AG09309 (cell line): Measurements from ENCODE around the gene NXN.

Source experiments
- DNase-seq: peaks from one replicate; pipeline ENCODE4 v3.0.0-alpha.2; 2010; ENCODE audit warnings: low read depth
- H3K4me3 ChIP-seq: 2 replicates; pipeline ENCODE4 v1.5.1; 2011; ENCODE audit warnings: mild to moderate bottlenecking, low read depth, low read length, moderate library complexity; ENCODE audit not compliant: control insufficient read depth
- TF ChIP-seq, protein P1 (sequence below): IDR thresholded peaks from 2 replicates; pipeline ENCODE4 v1.5.1; 2011; ENCODE audit warnings: mild to moderate bottlenecking, low read depth, low read length, inconsistent platforms; ENCODE audit not compliant: insufficient read depth, control insufficient read depth; ENCODE audit errors: missing control alignments

NXN gene

GRCh38 chr17:962670-963069 is 16.9 kb downstream of the NXN start:
- TF ChIP-seq, protein P1, sequence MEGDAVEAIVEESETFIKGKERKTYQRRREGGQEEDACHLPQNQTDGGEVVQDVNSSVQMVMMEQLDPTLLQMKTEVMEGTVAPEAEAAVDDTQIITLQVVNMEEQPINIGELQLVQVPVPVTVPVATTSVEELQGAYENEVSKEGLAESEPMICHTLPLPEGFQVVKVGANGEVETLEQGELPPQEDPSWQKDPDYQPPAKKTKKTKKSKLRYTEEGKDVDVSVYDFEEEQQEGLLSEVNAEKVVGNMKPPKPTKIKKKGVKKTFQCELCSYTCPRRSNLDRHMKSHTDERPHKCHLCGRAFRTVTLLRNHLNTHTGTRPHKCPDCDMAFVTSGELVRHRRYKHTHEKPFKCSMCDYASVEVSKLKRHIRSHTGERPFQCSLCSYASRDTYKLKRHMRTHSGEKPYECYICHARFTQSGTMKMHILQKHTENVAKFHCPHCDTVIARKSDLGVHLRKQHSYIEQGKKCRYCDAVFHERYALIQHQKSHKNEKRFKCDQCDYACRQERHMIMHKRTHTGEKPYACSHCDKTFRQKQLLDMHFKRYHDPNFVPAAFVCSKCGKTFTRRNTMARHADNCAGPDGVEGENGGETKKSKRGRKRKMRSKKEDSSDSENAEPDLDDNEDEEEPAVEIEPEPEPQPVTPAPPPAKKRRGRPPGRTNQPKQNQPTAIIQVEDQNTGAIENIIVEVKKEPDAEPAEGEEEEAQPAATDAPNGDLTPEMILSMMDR, result no peak
- no peak overlapping the region for H3K4me3 ChIP-seq
- DNase-seq, result no peak

GRCh38 chr17:962166-962565 is 17.4 kb downstream of the NXN start:
- TF ChIP-seq, protein P1, result no peak
- DNase-seq, result no peak
- no peak overlapping the region for H3K4me3 ChIP-seq

DNA sequence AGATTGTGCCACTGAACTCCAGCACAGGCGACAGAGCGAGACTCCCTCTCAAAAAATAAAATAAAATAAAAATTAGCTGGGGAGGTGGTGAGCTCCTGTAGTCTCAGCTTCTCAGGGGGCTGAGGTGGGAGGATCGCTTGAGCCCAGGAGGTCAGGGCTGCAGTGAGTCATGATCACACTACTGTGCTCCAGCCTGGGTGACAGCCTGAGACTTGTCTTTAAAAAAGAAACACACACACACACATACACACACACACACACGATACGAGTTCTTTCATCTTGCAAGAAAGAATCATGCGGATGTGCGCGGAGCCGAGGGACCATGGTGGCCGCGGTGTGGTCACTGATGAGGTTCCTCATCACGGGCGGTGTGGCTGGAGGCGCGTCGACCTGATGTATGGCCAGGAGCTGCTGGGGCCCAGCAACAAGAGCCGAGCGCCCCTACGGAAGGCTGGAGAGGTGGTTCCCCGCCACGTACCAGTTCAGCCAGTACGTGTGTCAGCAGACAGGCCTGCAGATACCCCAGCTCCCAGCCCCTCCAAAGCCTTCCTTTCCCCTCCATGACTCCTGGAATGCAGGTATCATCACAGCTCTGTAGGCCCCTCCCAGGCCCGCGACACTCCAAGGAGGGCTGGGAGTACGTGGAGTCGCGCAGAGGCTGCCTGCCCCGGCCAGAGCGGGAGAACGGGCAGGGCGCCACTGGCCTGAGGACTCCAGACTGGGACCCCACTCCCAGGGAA is 20.7 kb downstream of the NXN start:
- TF ChIP-seq, protein P1, result no peak
- H3K4me3 ChIP-seq, result no peak overlapping the region
- DNase-seq, result no peak

DNA sequence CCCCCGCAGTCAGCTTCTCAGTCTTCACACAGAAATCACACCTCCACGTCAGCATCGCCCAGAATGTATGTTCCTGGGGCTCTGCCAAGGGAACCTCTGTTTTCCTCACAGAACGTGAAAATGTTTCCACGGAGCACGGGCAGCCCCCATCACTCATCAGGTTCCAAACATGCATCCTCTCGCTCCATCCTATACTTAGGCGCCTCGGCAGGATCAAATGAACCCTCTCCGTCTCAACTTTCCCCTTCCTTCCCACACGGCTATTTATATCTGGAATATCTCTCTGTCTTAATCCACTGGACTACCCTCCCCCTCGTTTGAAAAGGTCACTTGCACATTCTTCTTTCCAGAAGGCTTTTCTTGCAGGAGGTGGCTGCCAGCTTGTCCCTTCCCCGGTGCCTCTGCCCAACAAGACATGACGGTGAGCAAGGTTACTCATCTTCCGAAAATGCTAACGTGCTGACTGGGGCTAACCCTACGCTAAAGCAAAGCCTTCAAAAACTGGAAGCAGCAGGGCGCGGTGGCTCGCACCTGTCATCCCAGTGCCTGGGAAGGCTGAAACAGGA is 21.6 kb downstream of the NXN start:
- DNase-seq, result no peak
- TF ChIP-seq, protein P1, result no peak
- H3K4me3 ChIP-seq, result no peak overlapping the region

GRCh38 chr17:956905-957304 is 22.7 kb downstream of the NXN start:
- TF ChIP-seq, protein P1, result no peak
- H3K4me3 ChIP-seq, result no peak overlapping the region
- DNase-seq, result no peak

DNA sequence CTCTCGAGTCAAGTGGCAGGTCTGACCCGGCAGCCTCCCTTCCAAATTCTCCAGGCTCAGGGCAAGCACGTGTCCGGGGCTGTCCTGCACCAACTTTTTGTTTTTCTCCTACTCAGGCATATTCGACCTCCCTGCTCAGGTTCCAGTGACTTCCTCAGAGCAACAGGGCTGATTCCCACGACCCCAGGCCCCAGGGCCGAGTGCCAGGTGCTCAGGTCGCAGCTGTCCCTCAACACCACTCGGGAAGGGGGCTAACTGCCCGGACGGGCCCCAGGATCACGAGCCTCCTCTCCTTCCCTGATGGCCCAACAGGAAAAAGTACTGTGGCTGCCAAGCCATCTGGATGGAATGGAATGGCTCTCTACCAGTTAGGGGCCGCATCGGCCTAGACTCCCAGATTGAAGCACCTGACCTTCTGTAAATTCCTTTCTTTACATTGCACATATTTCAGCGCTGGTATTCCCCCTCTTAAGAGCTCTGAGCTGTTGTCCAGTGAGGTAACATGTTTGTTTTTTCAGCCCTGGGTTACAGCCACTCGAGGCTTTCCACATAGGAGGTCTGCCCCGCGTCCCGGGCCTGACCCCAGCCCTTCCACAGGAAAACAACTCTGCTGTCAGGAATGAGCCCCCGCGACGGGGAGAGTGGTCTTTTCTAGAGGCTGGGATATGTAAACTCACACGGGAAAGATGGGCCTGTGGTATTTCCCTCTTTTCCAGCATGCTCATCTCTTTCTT is 25.0 kb downstream of the NXN start:
- H3K4me3 ChIP-seq, result no peak overlapping the region
- no peak for DNase-seq
- TF ChIP-seq, protein P1, result no peak
